ENCODE measurements around the gene NME7. TPM values are rescaled to one million over a fixed set of nuclear protein-coding genes. Genes with fewer than 3 reads are reported as not detected.

NME7 gene
- total RNA-seq, 1 donor from 2014 or later, result 18.6 TPM

GRCh38 chr1:169236880-169237279 lies 130.7 kb downstream of the NME7 start:
- Mint-ChIP-seq H3K4me1 (ENCODE audit: low read depth, unreplicated experiment) (no peaks in the 10 kb centered on the region), H3K36me3 (ENCODE audit: unreplicated experiment) (no peaks in the 10 kb centered on the region), H3K27ac (ENCODE audit: unreplicated experiment) (no peak overlapping the region), H3K27me3 (ENCODE audit: unreplicated experiment) (peaks cover 2% of the 10 kb centered on the region), H3K9me3 (ENCODE audit: unreplicated experiment) (peaks cover 2% of the 10 kb centered on the region), H3K4me3 (ENCODE audit: unreplicated experiment) (no peak overlapping the region)
- TF ChIP-seq, protein P1, sequence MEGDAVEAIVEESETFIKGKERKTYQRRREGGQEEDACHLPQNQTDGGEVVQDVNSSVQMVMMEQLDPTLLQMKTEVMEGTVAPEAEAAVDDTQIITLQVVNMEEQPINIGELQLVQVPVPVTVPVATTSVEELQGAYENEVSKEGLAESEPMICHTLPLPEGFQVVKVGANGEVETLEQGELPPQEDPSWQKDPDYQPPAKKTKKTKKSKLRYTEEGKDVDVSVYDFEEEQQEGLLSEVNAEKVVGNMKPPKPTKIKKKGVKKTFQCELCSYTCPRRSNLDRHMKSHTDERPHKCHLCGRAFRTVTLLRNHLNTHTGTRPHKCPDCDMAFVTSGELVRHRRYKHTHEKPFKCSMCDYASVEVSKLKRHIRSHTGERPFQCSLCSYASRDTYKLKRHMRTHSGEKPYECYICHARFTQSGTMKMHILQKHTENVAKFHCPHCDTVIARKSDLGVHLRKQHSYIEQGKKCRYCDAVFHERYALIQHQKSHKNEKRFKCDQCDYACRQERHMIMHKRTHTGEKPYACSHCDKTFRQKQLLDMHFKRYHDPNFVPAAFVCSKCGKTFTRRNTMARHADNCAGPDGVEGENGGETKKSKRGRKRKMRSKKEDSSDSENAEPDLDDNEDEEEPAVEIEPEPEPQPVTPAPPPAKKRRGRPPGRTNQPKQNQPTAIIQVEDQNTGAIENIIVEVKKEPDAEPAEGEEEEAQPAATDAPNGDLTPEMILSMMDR (IDR thresholded peaks at IDR 0.05; ENCODE audit: partially characterized antibody, unreplicated experiment), result no peak
- no peak for DNase-seq

DNA sequence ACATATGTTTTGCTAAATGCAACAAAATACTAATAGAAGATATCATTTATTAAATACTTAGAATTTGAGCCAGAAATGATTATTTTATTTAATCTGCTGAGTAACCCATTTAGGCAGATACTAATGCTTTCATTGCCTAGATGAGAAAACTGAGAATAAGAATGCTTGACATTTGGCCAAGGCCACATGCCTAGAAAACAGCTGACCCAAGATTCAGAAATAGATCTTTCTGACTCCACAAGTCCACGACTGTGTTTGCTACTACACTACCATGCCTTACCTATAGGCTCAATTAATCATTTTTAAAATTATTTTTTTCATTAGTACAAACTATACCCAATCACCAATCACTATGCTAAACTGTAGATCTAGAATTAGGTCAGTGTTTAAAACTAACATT lies 131.5 kb downstream of the NME7 start:
- no peak for DNase-seq
- Mint-ChIP-seq H3K27ac (ENCODE audit: unreplicated experiment) (no peak overlapping the region), H3K36me3 (ENCODE audit: unreplicated experiment) (no peaks in the 10 kb centered on the region), H3K4me3 (ENCODE audit: unreplicated experiment) (no peak overlapping the region), H3K4me1 (ENCODE audit: low read depth, unreplicated experiment) (no peaks in the 10 kb centered on the region), H3K27me3 (ENCODE audit: unreplicated experiment) (peaks cover 2% of the 10 kb centered on the region), H3K9me3 (ENCODE audit: unreplicated experiment) (peaks cover 2% of the 10 kb centered on the region)
- TF ChIP-seq, protein P1 (IDR thresholded peaks at IDR 0.05; ENCODE audit: partially characterized antibody, unreplicated experiment), result no peak

DNA sequence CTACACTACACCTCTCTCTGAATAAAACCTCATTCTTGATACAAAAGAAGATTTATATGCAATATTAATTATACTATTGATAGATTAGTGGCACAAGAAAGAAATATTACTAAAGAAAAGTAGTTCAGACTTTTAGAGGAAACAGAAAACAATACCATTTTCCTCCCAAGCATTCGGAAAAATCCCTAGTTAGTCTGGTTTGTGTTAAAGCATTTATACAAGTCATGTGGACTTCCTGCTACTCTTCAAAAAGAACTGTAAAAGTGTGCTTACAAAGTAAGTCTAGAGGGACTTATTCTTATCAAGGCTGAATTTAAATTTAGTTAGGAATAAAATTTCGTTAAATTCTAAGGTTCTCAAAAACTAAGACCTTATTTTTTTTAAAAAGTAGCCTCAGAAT lies 132.0 kb downstream of the NME7 start:
- H3K4me3 Mint-ChIP-seq (ENCODE audit: unreplicated experiment), result no peak overlapping the region
- H3K9me3 Mint-ChIP-seq (ENCODE audit: unreplicated experiment), result peaks cover 2% of the 10 kb centered on the region
- no peaks in the 10 kb centered on the region for H3K4me1 Mint-ChIP-seq (ENCODE audit: low read depth, unreplicated experiment)
- DNase-seq, result no peak
- no peaks in the 10 kb centered on the region for H3K36me3 Mint-ChIP-seq (ENCODE audit: unreplicated experiment)
- TF ChIP-seq, protein P1 (IDR thresholded peaks at IDR 0.05; ENCODE audit: partially characterized antibody, unreplicated experiment), result no peak
- no peak overlapping the region for H3K27ac Mint-ChIP-seq (ENCODE audit: unreplicated experiment)
- peaks cover 2% of the 10 kb centered on the region for H3K27me3 Mint-ChIP-seq (ENCODE audit: unreplicated experiment)

DNA sequence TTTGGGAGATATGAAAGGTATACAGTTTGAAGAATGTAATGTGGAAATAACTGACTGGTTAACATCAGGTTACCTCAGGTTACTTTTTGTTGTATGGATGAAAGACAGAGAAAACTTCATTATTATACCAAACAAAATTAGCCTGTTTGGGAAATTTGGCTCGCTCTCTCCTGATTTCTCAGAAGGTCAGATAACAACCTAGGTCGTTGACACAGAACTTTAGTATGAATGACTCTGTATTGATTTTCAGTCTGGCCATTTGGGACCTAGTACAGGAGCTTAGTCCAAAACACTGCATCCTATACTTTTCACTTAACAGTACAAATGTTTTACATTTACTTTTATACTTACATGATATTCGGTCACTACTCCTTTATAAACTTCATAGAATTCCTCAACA lies 132.8 kb downstream of the NME7 start:
- Mint-ChIP-seq H3K4me3 (ENCODE audit: unreplicated experiment) (no peak overlapping the region), H3K27ac (ENCODE audit: unreplicated experiment) (no peak overlapping the region), H3K36me3 (ENCODE audit: unreplicated experiment) (no peaks in the 10 kb centered on the region), H3K9me3 (ENCODE audit: unreplicated experiment) (peaks cover 2% of the 10 kb centered on the region), H3K4me1 (ENCODE audit: low read depth, unreplicated experiment) (no peaks in the 10 kb centered on the region), H3K27me3 (ENCODE audit: unreplicated experiment) (peaks cover 2% of the 10 kb centered on the region)
- no peak for DNase-seq
- TF ChIP-seq, protein P1 (IDR thresholded peaks at IDR 0.05; ENCODE audit: partially characterized antibody, unreplicated experiment), result no peak

DNA sequence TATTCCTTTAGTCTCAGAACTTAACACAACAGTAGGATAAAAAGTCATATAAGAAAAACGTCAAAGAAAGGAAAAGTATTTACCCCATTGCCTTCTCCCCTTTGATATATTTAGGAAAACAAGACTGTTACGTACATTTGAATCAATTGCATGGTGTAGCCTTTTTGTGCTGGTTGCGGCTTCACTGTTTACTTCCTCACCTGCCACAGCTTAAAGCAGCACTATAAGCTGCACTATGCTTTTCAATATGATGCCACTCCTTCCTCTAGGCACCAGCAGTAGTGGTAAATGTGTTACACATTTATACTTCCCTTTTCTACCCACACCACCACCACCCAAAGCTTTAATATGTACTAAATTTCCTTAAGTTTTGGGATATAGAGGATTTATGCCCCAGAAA lies 150.0 kb downstream of the NME7 start:
- no peak overlapping the region for H3K4me3 Mint-ChIP-seq (ENCODE audit: unreplicated experiment)
- no peaks in the 10 kb centered on the region for H3K27me3 Mint-ChIP-seq (ENCODE audit: unreplicated experiment)
- peaks cover 10% of the 10 kb centered on the region for H3K4me1 Mint-ChIP-seq (ENCODE audit: low read depth, unreplicated experiment)
- H3K27ac Mint-ChIP-seq (ENCODE audit: unreplicated experiment), result no peak overlapping the region
- TF ChIP-seq, protein P1 (IDR thresholded peaks at IDR 0.05; ENCODE audit: partially characterized antibody, unreplicated experiment), result no peak
- H3K36me3 Mint-ChIP-seq (ENCODE audit: unreplicated experiment), result no peaks in the 10 kb centered on the region
- DNase-seq, result no peak
- no peaks in the 10 kb centered on the region for H3K9me3 Mint-ChIP-seq (ENCODE audit: unreplicated experiment)

All from glutamatergic neuron (in vitro differentiated cells).